ENCODE data around the gene RNGTT.

GRCh38 chr6:88662163-88662580 is 301.2 kb downstream of the RNGTT start:
- TF ChIP-seq EZH2 (IDR thresholded peaks at IDR 0.05; ENCODE audit: borderline replicate concordance, low read length) = no peak
- no peak for TF ChIP-seq CTCF (conservative IDR thresholded peaks at IDR 0.05 in 1 of 2, IDR thresholded peaks at IDR 0.05 in 1 of 2; ENCODE audit: extremely low read depth in 1 of 2, insufficient read depth in 1 of 2, low read depth in 1 of 2, low read length in 2 of 2)

Measured in mammary epithelial cell (primary cell).